Upper lobe of left lung (tissue), 4 donors: ENCODE measurements around the gene COMTD1.

Source experiments
- CTCF ChIP-seq, 6 experiments: fragments of 450-650 bp in 4 of 6; fragments of 200-600 bp in 2 of 6; sonication (generic) in 2 of 6; IDR thresholded peaks; one replicate each; pipeline ENCODE4 v1.5.1; 2016 to 2019; ENCODE audit warnings: antibody characterized with exemption in 6 of 6
- EP300 ChIP-seq, 4 donors: sonication (generic); formaldehyde crosslinking; IDR thresholded peaks; one replicate each; pipeline ENCODE4 v1.5.1; 2017; ENCODE audit warnings: antibody characterized with exemption in 4 of 4, control low read depth in 2 of 4
- POLR2A ChIP-seq, 4 donors: fragments of 450-650 bp; IDR thresholded peaks; one replicate each; pipeline ENCODE4 v1.5.1; 2016 to 2017; ENCODE audit warnings: antibody characterized with exemption in 4 of 4, mild to moderate bottlenecking in 2 of 4
- POLR2AphosphoS5 ChIP-seq, 2 donors: sonication (generic); formaldehyde crosslinking; IDR thresholded peaks; one replicate each; pipeline ENCODE4 v1.5.1; 2017; ENCODE audit warnings: antibody characterized with exemption in 2 of 2

GRCh38 chr10:75234683-75235374 is 928 bp downstream of the COMTD1 start:
- TF ChIP-seq CTCF (IDR thresholded peaks at IDR 0.05) (no peak), POLR2A (IDR thresholded peaks at IDR 0.05) (no peak), EP300 (IDR thresholded peaks at IDR 0.05) (no peak), POLR2AphosphoS5 (IDR thresholded peaks at IDR 0.05) (no peak)
